Measurements from ENCODE around the gene ABLIM2. TPM values are rescaled to one million over a fixed set of nuclear protein-coding genes. Genes with fewer than 3 reads are reported as not detected.

Gene ABLIM2
- polyA plus RNA-seq, 2 of the 4 experiments (the other 2 are of a cell fraction), result 0.21 to 0.40 TPM

DNA sequence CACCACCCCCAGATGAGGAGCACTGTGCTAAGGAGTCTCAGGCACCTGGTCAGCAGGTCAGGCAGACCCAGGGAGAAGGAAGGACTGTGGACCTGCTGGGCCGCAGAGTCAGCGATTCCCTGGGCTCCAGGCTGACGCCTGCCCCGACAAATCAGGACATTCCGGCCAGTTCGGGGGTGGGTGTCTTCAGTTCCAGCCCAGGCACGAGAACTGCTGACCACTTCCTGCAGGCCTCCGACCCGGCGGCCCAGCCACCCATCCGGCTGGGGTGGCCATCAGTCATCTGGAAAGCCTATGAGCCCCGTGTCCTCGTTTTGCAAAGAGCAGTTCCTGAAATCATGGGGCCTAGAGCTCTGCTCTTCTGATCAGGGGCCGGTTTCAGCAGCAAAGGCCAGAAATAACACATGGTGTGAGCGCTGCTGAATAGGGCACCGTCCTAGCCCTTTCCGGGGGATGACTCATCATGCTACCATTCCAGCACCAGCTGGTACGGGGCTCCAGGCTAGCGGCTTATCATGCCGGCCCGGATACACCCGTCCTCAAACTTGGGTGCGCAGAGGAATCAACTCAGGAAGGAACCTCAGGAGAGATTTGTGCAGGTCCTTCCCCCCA is 32.6 kb upstream of the ABLIM2 start:
- WGBS (ENCODE audit: missing lambda C conversion rate), result 61% methylated on average over 14 of the region's 23 CpGs
- Histone ChIP-seq H3K4me1 (peaks cover 32% of the 10 kb centered on the region), H3K4me3 (no peak overlapping the region), H3K9me3 (no peaks in the 10 kb centered on the region), H3K4me2 (peak overlapping the region; percentile 35; the same call in 1 of the 3 replicates), H3K27ac (peak overlapping the region; percentile 27 to 70; a peak in 3 of 6 replicates)
- POLR2A ChIA-PET, result no interaction called here
- ATAC-seq (no peak), FAIRE-seq (no peak), DNase-seq (ENCODE audit: low read depth in 1 of 2, low spot score in 1 of 2) (no peak)
- TF ChIP-seq MAFK (IDR thresholded peaks at IDR 0.05; ENCODE audit: partially characterized antibody), result peak; percentile 67
- TF ChIP-seq RFX5 (IDR thresholded peaks at IDR 0.05), result no peak
- no peak for TF ChIP-seq FOSL2 (IDR thresholded peaks at IDR 0.05)
- TF ChIP-seq FOSL2 (CRISPR knock-in tag; IDR thresholded peaks at IDR 0.05), result peak; percentile 73
- CTCF ChIA-PET, result interaction anchor here (1.1 to 10.8 kb wide), 5 partner anchors 12 to 209 kb away, joined by 3 to 122 read pairs (median 4); no protein-coding TSS in a partner anchor

DNA sequence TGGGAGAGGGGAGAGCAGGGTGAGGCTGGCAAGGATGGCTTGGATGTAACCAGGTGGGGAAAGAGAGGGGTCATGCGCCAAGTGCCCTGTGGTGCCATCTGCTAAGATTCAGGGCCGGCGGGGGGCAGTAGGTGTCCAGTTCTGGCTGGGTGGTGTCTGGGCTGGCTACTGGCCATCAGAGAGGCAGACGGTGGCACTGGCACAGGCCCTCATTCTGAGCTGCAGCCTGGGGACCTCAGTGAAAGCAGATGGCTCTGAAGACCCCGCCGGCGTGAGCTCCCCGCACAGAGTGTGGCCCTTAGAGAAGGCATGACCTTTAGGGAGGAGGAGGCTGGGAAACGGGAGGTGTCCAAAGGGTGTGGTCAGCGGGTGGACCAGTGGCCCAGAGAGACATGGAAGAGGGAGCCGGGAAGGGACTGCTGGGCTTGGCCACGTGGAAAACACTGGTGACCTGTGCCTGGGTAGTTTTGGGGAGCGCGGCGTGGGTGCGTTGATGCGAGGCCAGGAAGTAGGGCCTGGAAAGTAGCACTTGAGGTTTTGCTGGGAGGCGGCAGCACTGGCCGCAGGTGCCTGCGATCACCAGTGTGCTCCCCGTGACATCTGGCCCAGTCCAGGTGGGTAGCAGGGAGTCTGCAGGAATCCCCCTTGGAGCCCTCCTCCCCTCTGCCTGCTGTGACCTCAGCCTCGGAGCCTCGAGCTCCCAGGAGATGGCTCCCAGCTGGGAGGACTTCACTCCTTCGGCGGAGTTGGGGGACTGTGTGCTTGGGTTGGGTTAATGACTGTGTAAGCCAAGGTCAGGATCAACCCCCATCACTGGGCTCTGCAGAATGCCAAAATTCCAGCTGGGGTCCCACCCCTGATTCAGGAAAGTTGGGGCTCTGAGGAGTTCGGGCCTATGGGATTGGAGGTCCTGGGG is 31.2 kb upstream of the ABLIM2 start:
- WGBS (ENCODE audit: missing lambda C conversion rate), result 93% methylated on average over 21 of the region's 26 CpGs
- TF ChIP-seq EP300 (IDR thresholded peaks at IDR 0.05), result no peak
- no peak for TF ChIP-seq GATA3 (IDR thresholded peaks at IDR 0.05; ENCODE audit: borderline replicate concordance)
- TF ChIP-seq CHD2 (IDR thresholded peaks at IDR 0.05; ENCODE audit: low read length, partially characterized antibody), result no peak
- TF ChIP-seq, protein P1, sequence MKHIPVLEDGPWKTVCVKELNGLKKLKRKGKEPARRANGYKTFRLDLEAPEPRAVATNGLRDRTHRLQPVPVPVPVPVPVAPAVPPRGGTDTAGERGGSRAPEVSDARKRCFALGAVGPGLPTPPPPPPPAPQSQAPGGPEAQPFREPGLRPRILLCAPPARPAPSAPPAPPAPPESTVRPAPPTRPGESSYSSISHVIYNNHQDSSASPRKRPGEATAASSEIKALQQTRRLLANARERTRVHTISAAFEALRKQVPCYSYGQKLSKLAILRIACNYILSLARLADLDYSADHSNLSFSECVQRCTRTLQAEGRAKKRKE (CRISPR knock-in tag; IDR thresholded peaks at IDR 0.05; ENCODE audit: low read depth), result no peak
- no peak for TF ChIP-seq JUN (IDR thresholded peaks at IDR 0.05)
- no peak for TF ChIP-seq RAD21 (conservative IDR thresholded peaks at IDR 0.05 in 1 of 2, IDR thresholded peaks at IDR 0.05 in 1 of 2)
- no peak for TF ChIP-seq ZC3H11A (IDR thresholded peaks at IDR 0.05)
- TF ChIP-seq NR3C1 (IDR thresholded peaks at IDR 0.05), result no peak
- TF ChIP-seq SMC3 (IDR thresholded peaks at IDR 0.05), result no peak
- no peak for TF ChIP-seq HDAC2 (IDR thresholded peaks at IDR 0.05)
- TF ChIP-seq EHF (CRISPR knock-in tag; IDR thresholded peaks at IDR 0.05), result no peak
- TF ChIP-seq, protein P2, sequence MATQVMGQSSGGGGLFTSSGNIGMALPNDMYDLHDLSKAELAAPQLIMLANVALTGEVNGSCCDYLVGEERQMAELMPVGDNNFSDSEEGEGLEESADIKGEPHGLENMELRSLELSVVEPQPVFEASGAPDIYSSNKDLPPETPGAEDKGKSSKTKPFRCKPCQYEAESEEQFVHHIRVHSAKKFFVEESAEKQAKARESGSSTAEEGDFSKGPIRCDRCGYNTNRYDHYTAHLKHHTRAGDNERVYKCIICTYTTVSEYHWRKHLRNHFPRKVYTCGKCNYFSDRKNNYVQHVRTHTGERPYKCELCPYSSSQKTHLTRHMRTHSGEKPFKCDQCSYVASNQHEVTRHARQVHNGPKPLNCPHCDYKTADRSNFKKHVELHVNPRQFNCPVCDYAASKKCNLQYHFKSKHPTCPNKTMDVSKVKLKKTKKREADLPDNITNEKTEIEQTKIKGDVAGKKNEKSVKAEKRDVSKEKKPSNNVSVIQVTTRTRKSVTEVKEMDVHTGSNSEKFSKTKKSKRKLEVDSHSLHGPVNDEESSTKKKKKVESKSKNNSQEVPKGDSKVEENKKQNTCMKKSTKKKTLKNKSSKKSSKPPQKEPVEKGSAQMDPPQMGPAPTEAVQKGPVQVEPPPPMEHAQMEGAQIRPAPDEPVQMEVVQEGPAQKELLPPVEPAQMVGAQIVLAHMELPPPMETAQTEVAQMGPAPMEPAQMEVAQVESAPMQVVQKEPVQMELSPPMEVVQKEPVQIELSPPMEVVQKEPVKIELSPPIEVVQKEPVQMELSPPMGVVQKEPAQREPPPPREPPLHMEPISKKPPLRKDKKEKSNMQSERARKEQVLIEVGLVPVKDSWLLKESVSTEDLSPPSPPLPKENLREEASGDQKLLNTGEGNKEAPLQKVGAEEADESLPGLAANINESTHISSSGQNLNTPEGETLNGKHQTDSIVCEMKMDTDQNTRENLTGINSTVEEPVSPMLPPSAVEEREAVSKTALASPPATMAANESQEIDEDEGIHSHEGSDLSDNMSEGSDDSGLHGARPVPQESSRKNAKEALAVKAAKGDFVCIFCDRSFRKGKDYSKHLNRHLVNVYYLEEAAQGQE (IDR thresholded peaks at IDR 0.05), result no peak
- TF ChIP-seq, protein P3, sequence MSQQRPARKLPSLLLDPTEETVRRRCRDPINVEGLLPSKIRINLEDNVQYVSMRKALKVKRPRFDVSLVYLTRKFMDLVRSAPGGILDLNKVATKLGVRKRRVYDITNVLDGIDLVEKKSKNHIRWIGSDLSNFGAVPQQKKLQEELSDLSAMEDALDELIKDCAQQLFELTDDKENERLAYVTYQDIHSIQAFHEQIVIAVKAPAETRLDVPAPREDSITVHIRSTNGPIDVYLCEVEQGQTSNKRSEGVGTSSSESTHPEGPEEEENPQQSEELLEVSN (IDR thresholded peaks at IDR 0.05; ENCODE audit: borderline replicate concordance, low read depth), result no peak
- TF ChIP-seq RFX5 (IDR thresholded peaks at IDR 0.05), result no peak
- no peak for TF ChIP-seq NPAS2 (CRISPR knock-in tag; IDR thresholded peaks at IDR 0.05; ENCODE audit: borderline replicate concordance)
- no peak for DNase-seq (ENCODE audit: low read depth in 1 of 2, low spot score in 1 of 2)
- H3K27ac ChIP-seq, result peak overlapping the region in 1 of 2 experiments; percentile 66; a peak in 1 of 6 replicates
- no peak for FAIRE-seq
- H3K4me1 ChIP-seq, result peaks cover 40% of the 10 kb centered on the region
- POLR2A ChIA-PET, result no interaction called here
- H3K9me3 ChIP-seq, result no peaks in the 10 kb centered on the region
- CTCF ChIA-PET, result interaction anchor here (1.4 to 10.8 kb wide), 2 partner anchors 9 to 11 kb away, joined by 3 to 122 read pairs; partner anchors contain the start of gene SH3TC1
- no peak overlapping the region for H3K4me3 ChIP-seq
- H3K4me2 ChIP-seq, result no peak overlapping the region
- no peak for ATAC-seq
